GM12878 (cell line): ENCODE measurements around the gene SMPDL3B. TPM values are rescaled to one million over a fixed set of nuclear protein-coding genes. Genes with fewer than 3 reads are reported as not detected.

Source experiments
- ATAC-seq: fragments of 200-7000 bp; cut with Tn5 transposase; 3 replicates; pipeline ENCODE4 v1.9.1; 2020; ENCODE audit warnings: mild to moderate bottlenecking, moderate library complexity
- BruUV-seq: library from RNA; stranded (reverse); fragments of 400-500 nt; replicated peaks from 2 replicates; lab custom pipeline; 2021; lab: Mats Ljungman, UMichigan
- CTCF ChIA-PET: fragments of 300-600 bp; sonication (Branson Sonifier 250); formaldehyde crosslinking; extraction: SDS; loops from one replicate; lab custom pipeline; 2021; ENCODE audit warnings: inconsistent platforms; lab: Yijun Ruan, JAX
- POLR2A ChIA-PET: fragments of 350-600 bp; formaldehyde crosslinking; extraction: SDS; loops from one replicate; lab custom pipeline; 2021; ENCODE audit warnings: inconsistent platforms; lab: Charles Lee
- RAD21 ChIA-PET: fragments of 300-600 bp; sonication (Branson Sonifier 250); formaldehyde crosslinking; loops from one replicate; lab custom pipeline; 2023; ENCODE audit warnings: antibody characterized with exemption; ENCODE audit not compliant: unreplicated experiment; lab: Charles Lee
- SMC1A ChIA-PET: fragments of 300-600 bp; sonication (Branson Sonifier 250); formaldehyde crosslinking; loops from one replicate; lab custom pipeline; 2023; ENCODE audit not compliant: unreplicated experiment, uncharacterized antibody; lab: Charles Lee
- DNase-seq: peaks from one replicate; pipeline ENCODE4 v3.0.0-alpha.2; 2011; ENCODE audit warnings: low read depth, low spot score
- FAIRE-seq: peaks from 3 replicates; lab custom pipeline; 2011; peaks lifted over from hg19 to GRCh38; lab: Jason Lieb, UNC
- H2AFZ ChIP-seq: 2 replicates; pipeline ENCODE4 v1.6.0; 2011; ENCODE audit warnings: low read depth, low read length, control low read depth; ENCODE audit not compliant: control insufficient read depth
- H3K27ac ChIP-seq: 2 replicates; pipeline ENCODE4 v1.5.1; 2011; ENCODE audit warnings: control low read depth; ENCODE audit not compliant: control insufficient read depth, insufficient read depth
- H3K27me3 ChIP-seq, 2 experiments: replicated peaks in 1 of 2; 2 replicates each; pipeline versions ENCODE4 v1.6.0 to v1.6.1; 2011; ENCODE audit warnings: low read length in 1 of 2; ENCODE audit not compliant: control insufficient read depth in 2 of 2, insufficient read depth in 2 of 2
- H3K36me3 ChIP-seq, 2 experiments: 2 replicates each; pipeline ENCODE4 v1.5.1; 2011; ENCODE audit warnings: low read length in 1 of 2; ENCODE audit not compliant: control insufficient read depth in 2 of 2, insufficient read depth in 2 of 2
- H3K4me1 ChIP-seq: 2 replicates; pipeline ENCODE4 v1.6.1; 2011; ENCODE audit warnings: mild to moderate bottlenecking, low read length, moderate library complexity, mixed read lengths; ENCODE audit not compliant: control insufficient read depth, insufficient read depth
- H3K4me2 ChIP-seq: 2 replicates; pipeline ENCODE4 v1.6.0; 2011; ENCODE audit warnings: control low read depth; ENCODE audit not compliant: control insufficient read depth, insufficient read depth
- H3K4me3 ChIP-seq: fragments of 200-600 bp; sonication (generic); 2 replicates; pipeline ENCODE4 v1.5.1; 2016
- H3K79me2 ChIP-seq: 2 replicates; pipeline ENCODE4 v1.6.0; 2011; ENCODE audit warnings: low read length; ENCODE audit not compliant: control insufficient read depth, insufficient read depth
- H3K9ac ChIP-seq: 2 replicates; pipeline ENCODE4 v1.8.0; 2011; ENCODE audit warnings: low read length, control low read depth, mixed read lengths; ENCODE audit not compliant: control insufficient read depth, insufficient read depth
- H3K9me3 ChIP-seq: replicated peaks from 3 replicates; pipeline ENCODE4 v1.5.1; 2011; ENCODE audit warnings: mild to moderate bottlenecking, low read length; ENCODE audit not compliant: control insufficient read depth, insufficient read depth
- H4K20me1 ChIP-seq: 2 replicates; pipeline ENCODE4 v1.6.0; 2011; ENCODE audit not compliant: control insufficient read depth, insufficient read depth
- KLF5 ChIP-seq: fragments of 450-650 bp; IDR thresholded peaks from 2 replicates; pipeline ENCODE4 v1.6.1; 2014; ENCODE audit warnings: mild to moderate bottlenecking; ENCODE audit not compliant: partially characterized antibody
- NFIC ChIP-seq: IDR thresholded peaks from 2 replicates; pipeline ENCODE4 v1.6.1; 2012; ENCODE audit warnings: low read depth, mild to moderate bottlenecking, inconsistent platforms, low read length, moderate library complexity
- SIN3A ChIP-seq: IDR thresholded peaks from 2 replicates; pipeline ENCODE4 v1.6.1; 2012; ENCODE audit warnings: low read depth, low read length, improper control_type of control experiment
- SIX5 ChIP-seq: IDR thresholded peaks from 2 replicates; pipeline ENCODE4 v1.6.1; 2011; ENCODE audit warnings: mild to moderate bottlenecking, low read depth, low read length, moderate library complexity; ENCODE audit not compliant: severe bottlenecking
- USF2 ChIP-seq: IDR thresholded peaks from 2 replicates; pipeline ENCODE4 v1.6.1; 2011; ENCODE audit warnings: low read depth, low read length, improper control_type of control experiment, borderline replicate concordance
- ZNF622 ChIP-seq: fragments of 450-650 bp; IDR thresholded peaks from 2 replicates; pipeline ENCODE4 v1.6.1; 2017; ENCODE audit warnings: mild to moderate bottlenecking, inconsistent platforms
- ZNF687 ChIP-seq: fragments of 450-650 bp; IDR thresholded peaks from 2 replicates; pipeline ENCODE4 v1.6.1; 2017; ENCODE audit warnings: mild to moderate bottlenecking, moderate library complexity
- WGBS: methylation state at CpG from one replicate; pipeline ENCODE4 v1.1.6; 2016; ENCODE audit warnings: low lambda C conversion rate; ENCODE audit not compliant: insufficient replicate concordance, insufficient coverage; ENCODE audit errors: missing lambda C conversion rate; 5-methylcytosine and 5-hydroxymethylcytosine counted together
- in situ Hi-C: fragments of 300-500 bp; cut with MboI; formaldehyde crosslinking; loops from 9 replicates; pipeline ENCODE4 v1.14.3; 2018; ENCODE audit warnings: mixed read lengths
- intact Hi-C: fragments of 100-400 bp; cut with micrococcal nuclease; formaldehyde crosslinking; loops from one replicate; pipeline ENCODE4 v1.14.2; 2022; ENCODE audit not compliant: unreplicated experiment
- polyA plus RNA-seq, 11 experiments: library from polyadenylated mRNA; depleted of rRNA in 4 of 11; unstranded in 6 of 11; stranded (reverse) in 5 of 11; fragments of >200 nt; fragmentation: Nextera tagmentation in 4 of 11; fragmentation: Illumina TruSeq in 1 of 11; extraction: Ambion mirVana in 4 of 11; extraction: Trizol in 1 of 11; gene quantifications; 1 replicate in 1 of 11; 2 replicates in 10 of 11; pipeline versions ENCODE4 v1.2.1 to v1.2.3, GENCODE V29; 2011 to 2016; ENCODE audit warnings: inconsistent platforms in 2 of 11, missing spikeins in 2 of 11, low read depth in 1 of 11
- total RNA-seq, 4 experiments: library from RNA; depleted of rRNA in 3 of 4; stranded (reverse); fragments of >200 nt in 3 of 4; fragmentation: Illumina TruSeq in 1 of 4; extraction: Trizol in 1 of 4; gene quantifications; 2 replicates each; pipeline versions ENCODE4 v1.2.1 to v1.2.3, GENCODE V29; 2013 to 2021
- TF ChIP-seq, protein P1 (sequence below): fragments of 450-650 bp; IDR thresholded peaks from 2 replicates; pipeline ENCODE4 v1.6.1; 2018; ENCODE audit warnings: mild to moderate bottlenecking, low read depth, moderate library complexity; ENCODE audit not compliant: partially characterized antibody

Gene SMPDL3B
- total and polyA plus RNA-seq, 10 of the 15 experiments (the other 5 are each of a cell fraction or from before 2014, with no cell fraction given): 0.56 to 2.7 (median 1.0) TPM

DNA sequence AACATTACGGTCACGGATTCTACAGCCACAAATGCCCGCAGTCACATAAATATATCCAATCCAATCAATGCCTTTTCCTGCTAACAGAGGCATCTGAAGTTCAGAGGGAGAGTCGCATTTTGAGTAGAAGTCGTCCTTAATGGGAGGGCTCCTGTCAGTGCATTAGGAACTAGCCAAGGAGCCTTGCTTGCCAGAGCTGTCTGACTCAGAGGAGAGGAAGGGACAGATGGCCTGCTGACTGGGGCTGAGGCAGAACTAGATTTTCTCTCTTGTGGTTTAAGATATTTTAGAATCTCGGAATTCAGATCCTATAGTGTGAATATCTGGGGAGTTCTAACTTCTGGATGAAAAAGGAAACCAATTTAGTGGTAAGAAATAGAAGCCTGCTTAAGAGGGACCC lies 35.6 kb downstream of the SMPDL3B start:
- ChIA-PET POLR2A (interaction anchor here (0.5 kb wide), 1 partner anchor 51 kb away, joined by 6 read pairs; no protein-coding TSS in a partner anchor), CTCF (interaction anchor here (0.6 to 2.0 kb wide), 4 partner anchors 9 to 301 kb away, joined by 3 to 6 read pairs (median 3); no protein-coding TSS in a partner anchor), RAD21 (interaction anchor here (1.2 to 1.5 kb wide), 2 partner anchors 22 to 79 kb away, joined by 3 read pairs; no protein-coding TSS in a partner anchor), SMC1A (no interaction called here)
- 98% methylated on average over 6 of the region's 6 CpGs for WGBS
- H2AFZ ChIP-seq: no peak overlapping the region
- FAIRE-seq (no peak), ATAC-seq (no peak), DNase-seq (no peak)
- no peaks in the 10 kb centered on the region for H3K27me3 ChIP-seq
- H3K27ac ChIP-seq: no peak overlapping the region
- H3K4me1 ChIP-seq: no peaks in the 10 kb centered on the region
- intact Hi-C loops: no loop called here
- in situ Hi-C loops: no loop called here
- H3K9ac ChIP-seq: no peak overlapping the region
- no TSS peak for BruUV-seq
- H3K36me3 ChIP-seq: peaks cover 6 to 9% of the 10 kb centered on the region in 2 experiments; a peak in 3 of 4 replicates
- no peak overlapping the region for H3K4me2 ChIP-seq
- no peaks in the 10 kb centered on the region for H3K79me2 ChIP-seq
- H3K4me3 ChIP-seq: no peak overlapping the region
- no peaks in the 10 kb centered on the region for H4K20me1 ChIP-seq
- TF ChIP-seq SIX5 (no peak), ZNF622 (no peak), KLF5 (no peak)
- H3K9me3 ChIP-seq: no peaks in the 10 kb centered on the region

GRCh38 chr1:27971674-27972073 lies 36.9 kb downstream of the SMPDL3B start:
- H4K20me1 ChIP-seq: no peaks in the 10 kb centered on the region
- no peaks in the 10 kb centered on the region for H3K27me3 ChIP-seq
- no peak overlapping the region for H3K9ac ChIP-seq
- CTCF ChIA-PET: interaction anchor here (0.6 to 2.0 kb wide), 7 partner anchors 9 to 357 kb away, joined by 3 to 6 read pairs (median 3); no protein-coding TSS in a partner anchor
- no peak for FAIRE-seq
- H3K36me3 ChIP-seq: peaks cover 6 to 9% of the 10 kb centered on the region in 2 experiments; a peak in 3 of 4 replicates
- SMC1A ChIA-PET: interaction anchor here (0.6 to 1.8 kb wide), 6 partner anchors 20 to 114 kb away, joined by 3 to 6 read pairs (median 4); no protein-coding TSS in a partner anchor
- no peak overlapping the region for H2AFZ ChIP-seq
- POLR2A ChIA-PET: interaction anchor here (0.8 to 1.0 kb wide), 2 partner anchors 365 to 373 kb away, joined by 4 read pairs; no protein-coding TSS in a partner anchor
- H3K4me3 ChIP-seq: no peak overlapping the region
- BruUV-seq: no TSS peak
- H3K9me3 ChIP-seq: no peaks in the 10 kb centered on the region
- no peak overlapping the region for H3K4me2 ChIP-seq
- no peak for ATAC-seq
- intact Hi-C loops (no loop called here), in situ Hi-C loops (no loop called here)
- RAD21 ChIA-PET: interaction anchor here (0.8 to 1.5 kb wide), 2 partner anchors 23 to 138 kb away, joined by 3 read pairs; no protein-coding TSS in a partner anchor
- no peak for DNase-seq
- no peaks in the 10 kb centered on the region for H3K79me2 ChIP-seq
- H3K27ac ChIP-seq: no peak overlapping the region
- H3K4me1 ChIP-seq: no peaks in the 10 kb centered on the region
- no peak for TF ChIP-seq USF2
- TF ChIP-seq, protein P1, sequence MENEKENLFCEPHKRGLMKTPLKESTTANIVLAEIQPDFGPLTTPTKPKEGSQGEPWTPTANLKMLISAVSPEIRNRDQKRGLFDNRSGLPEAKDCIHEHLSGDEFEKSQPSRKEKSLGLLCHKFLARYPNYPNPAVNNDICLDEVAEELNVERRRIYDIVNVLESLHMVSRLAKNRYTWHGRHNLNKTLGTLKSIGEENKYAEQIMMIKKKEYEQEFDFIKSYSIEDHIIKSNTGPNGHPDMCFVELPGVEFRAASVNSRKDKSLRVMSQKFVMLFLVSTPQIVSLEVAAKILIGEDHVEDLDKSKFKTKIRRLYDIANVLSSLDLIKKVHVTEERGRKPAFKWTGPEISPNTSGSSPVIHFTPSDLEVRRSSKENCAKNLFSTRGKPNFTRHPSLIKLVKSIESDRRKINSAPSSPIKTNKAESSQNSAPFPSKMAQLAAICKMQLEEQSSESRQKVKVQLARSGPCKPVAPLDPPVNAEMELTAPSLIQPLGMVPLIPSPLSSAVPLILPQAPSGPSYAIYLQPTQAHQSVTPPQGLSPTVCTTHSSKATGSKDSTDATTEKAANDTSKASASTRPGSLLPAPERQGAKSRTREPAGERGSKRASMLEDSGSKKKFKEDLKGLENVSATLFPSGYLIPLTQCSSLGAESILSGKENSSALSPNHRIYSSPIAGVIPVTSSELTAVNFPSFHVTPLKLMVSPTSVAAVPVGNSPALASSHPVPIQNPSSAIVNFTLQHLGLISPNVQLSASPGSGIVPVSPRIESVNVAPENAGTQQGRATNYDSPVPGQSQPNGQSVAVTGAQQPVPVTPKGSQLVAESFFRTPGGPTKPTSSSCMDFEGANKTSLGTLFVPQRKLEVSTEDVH: no peak
- TF ChIP-seq NFIC: no peak
- no peak for TF ChIP-seq ZNF687
- TF ChIP-seq SIN3A: no peak
